HepG2 (cell line): ENCODE measurements around the gene ZFP62. TPM values are rescaled to one million over a fixed set of nuclear protein-coding genes. Genes with fewer than 3 reads are reported as not detected.

ENCODE experiments used
- CEBPZ ChIP-seq: IDR thresholded peaks from 2 replicates; pipeline ENCODE4 v1.6.1; 2012; ENCODE audit warnings: low read length, improper control_type of control experiment
- NFAT5 ChIP-seq: sonication (generic); formaldehyde crosslinking; IDR thresholded peaks from 2 replicates; pipeline ENCODE4 v1.4.0; 2020; ENCODE audit warnings: missing genetic modification reagents
- ZNF160 ChIP-seq: sonication (generic); formaldehyde crosslinking; IDR thresholded peaks from 2 replicates; pipeline ENCODE4 v1.8.0; 2022; ENCODE audit warnings: mild to moderate bottlenecking, inconsistent platforms, missing genetic modification reagents
- polyA plus RNA-seq, 8 experiments: library from polyadenylated mRNA; depleted of rRNA in 3 of 8; stranded (reverse) in 7 of 8; unstranded in 1 of 8; fragments of >200 nt; fragmentation: Illumina TruSeq in 4 of 8; extraction: Trizol in 4 of 8; gene quantifications; 2 replicates each; pipeline versions ENCODE4 v1.2.1 to v1.2.3, GENCODE V29; 2011 to 2016; ENCODE audit warnings: low read depth in 4 of 8, missing spikeins in 1 of 8, mixed read lengths in 1 of 8; ENCODE audit not compliant: insufficient read depth in 1 of 8
- total RNA-seq, 5 experiments: library from RNA; depleted of rRNA; stranded (reverse); fragments of >200 nt; fragmentation: Illumina TruSeq; extraction: Trizol; gene quantifications; 2 replicates each; pipeline ENCODE4 v1.2.3, GENCODE V29; 2016; ENCODE audit warnings: low read depth in 1 of 5

The ZFP62 gene
- total and polyA plus RNA-seq, 2 of the 13 experiments (the other 11 are each of a cell fraction or from before 2014, with no cell fraction given) = 8.2 to 19.4 TPM

GRCh38 chr5:180862645-180863044, 1.6 kb upstream of the ZFP62 start (continued):
- TF ChIP-seq NFAT5 (CRISPR knock-in tag) = no peak
- TF ChIP-seq CEBPZ = no peak
- no peak for TF ChIP-seq ZNF160
- TF ChIP-seq, all 625 proteins: peak for 0
